ENCODE measurements around the gene DNAAF8.
"Not testable (repeated sequence)": the region's sequence is repeated elsewhere in the genome, so short reads cannot be mapped to it uniquely, and the experiment has no call there.

Gene DNAAF8

GRCh38 chr16:4783251-4783950 is 49.1 kb downstream of the DNAAF8 start:
- no peak for DNase-seq (ENCODE audit: low read depth)

- no peak for DNase-seq (ENCODE audit: low read depth)
Observed at GRCh38 chr16:4783951-4784336, 49.6 kb downstream of the DNAAF8 start.

GRCh38 chr16:4784444-4784987 is 50.2 kb downstream of the DNAAF8 start:
- DNase-seq (ENCODE audit: low read depth) = not testable (repeated sequence)

- no peak for DNase-seq (ENCODE audit: low read depth)
Observed at GRCh38 chr16:4785758-4786433, 51.6 kb downstream of the DNAAF8 start.

GRCh38 chr16:4787068-4787467 is 52.7 kb downstream of the DNAAF8 start:
- DNase-seq (ENCODE audit: low read depth) = no peak

GRCh38 chr16:4787627-4788482 is 53.5 kb downstream of the DNAAF8 start, which contains the start of gene SEPTIN12:
SEPTIN12 (minus strand) TSS chr16:4788345; CDS start chr16:4787645, 700 bp downstream.
- DNase-seq (ENCODE audit: low read depth) = no peak

- DNase-seq (ENCODE audit: low read depth) = no peak
Observed at GRCh38 chr16:4788489-4788889, 54.2 kb downstream of the DNAAF8 start.

- DNase-seq (ENCODE audit: low read depth) = no peak
Observed at GRCh38 chr16:4788910-4789309, 54.6 kb downstream of the DNAAF8 start.

GRCh38 chr16:4790261-4790660 is 55.9 kb downstream of the DNAAF8 start:
- DNase-seq (ENCODE audit: low read depth) = no peak

- no peak for DNase-seq (ENCODE audit: low read depth)
Observed at GRCh38 chr16:4790871-4791270, 56.5 kb downstream of the DNAAF8 start.

- DNase-seq (ENCODE audit: low read depth) = no peak
Observed at GRCh38 chr16:4792951-4793513, 58.7 kb downstream of the DNAAF8 start.

GRCh38 chr16:4795181-4795827 is 61.0 kb downstream of the DNAAF8 start, which contains the start of gene SMIM22:
SMIM22 (plus strand) TSS chr16:4795369; CDS start chr16:4795735, 366 bp downstream.
- no peak for DNase-seq (ENCODE audit: low read depth)

- no peak for DNase-seq (ENCODE audit: low read depth)
Observed at GRCh38 chr16:4795828-4796572, 61.7 kb downstream of the DNAAF8 start.

GRCh38 chr16:4796982-4797804 is 62.9 kb downstream of the DNAAF8 start:
- DNase-seq (ENCODE audit: low read depth) = no peak

- DNase-seq (ENCODE audit: low read depth) = no peak
Observed at GRCh38 chr16:4797805-4798252, 63.5 kb downstream of the DNAAF8 start.

GRCh38 chr16:4798456-4798855 is 64.1 kb downstream of the DNAAF8 start:
- no peak for DNase-seq (ENCODE audit: low read depth)
